ENCODE results near the gene TSPAN31. TPM values are rescaled to one million over a fixed set of nuclear protein-coding genes. Genes with fewer than 3 reads are reported as not detected.
A peak's percentile ranks its signal among the peaks of the same experiment; 100 is the strongest.

TSPAN31 gene
- total RNA-seq, 4 donors from 2014 or later = 47.1 to 115 (median 80.1) TPM

GRCh38 chr12:57753756-57754337 is 9.0 kb downstream of the TSPAN31 start:
- Histone ChIP-seq H3K9me3 (no peaks in the 10 kb centered on the region), H3K4me3 (no peak overlapping the region), H3K36me3 (peaks cover 0 to 43% (median 9%) of the 10 kb centered on the region in 3 donors), H3K27me3 (no peaks in the 10 kb centered on the region), H3K27ac (peak overlapping the region in 2 of 4 donors; percentile 58 to 96), H3K4me1 (peaks cover 0 to 52% (median 20%) of the 10 kb centered on the region in 4 donors)
- 17 to 25% methylated on average over 1 of the region's 1 CpG for WGBS, 2 donors
- TF ChIP-seq EP300 (IDR thresholded peaks at IDR 0.05) = no peak
- no peak for TF ChIP-seq POLR2A (IDR thresholded peaks at IDR 0.05)
- TF ChIP-seq CTCF (IDR thresholded peaks at IDR 0.05) = no peak
- no peak for DNase-seq (ENCODE audit: low spot score in 2 of 2)

- WGBS, 2 donors = 2 to 3% methylated on average over 20 to 21 of the region's 41 CpGs
- H3K27me3 ChIP-seq = no peaks in the 10 kb centered on the region
- peaks cover 0 to 52% (median 20%) of the 10 kb centered on the region in 4 donors for H3K4me1 ChIP-seq
- H3K9me3 ChIP-seq = no peaks in the 10 kb centered on the region
- H3K27ac ChIP-seq = peak within 1 kb of the TSS; percentile 37 to 86 (median 70)
- no peak for DNase-seq (ENCODE audit: low spot score in 2 of 2)
- TF ChIP-seq POLR2A (IDR thresholded peaks at IDR 0.05) (no peak), CTCF (IDR thresholded peaks at IDR 0.05) (no peak), EP300 (IDR thresholded peaks at IDR 0.05) (no peak)
- H3K4me3 ChIP-seq = peak within 1 kb of the TSS; percentile 57 to 90 (median 70)
- peaks cover 0 to 41% (median 6%) of the 10 kb centered on the region in 3 donors for H3K36me3 ChIP-seq
Observed at GRCh38 chr12:57754411-57755193, 9.8 kb downstream of the TSPAN31 start, which contains the start of gene MARCHF9. TSS of gene MARCHF9 (plus strand) at chr12:57755103. CDS start at chr12:57755529, 426 bp downstream.

GRCh38 chr12:57755194-57755453 is 10.3 kb downstream of the TSPAN31 start:
- peak overlapping the region; percentile 57 to 90 (median 70) for H3K4me3 ChIP-seq
- H3K9me3 ChIP-seq = no peaks in the 10 kb centered on the region
- peak overlapping the region; percentile 37 to 86 (median 70) for H3K27ac ChIP-seq
- no peaks in the 10 kb centered on the region for H3K27me3 ChIP-seq
- TF ChIP-seq POLR2A (IDR thresholded peaks at IDR 0.05) (no peak), CTCF (IDR thresholded peaks at IDR 0.05) (no peak), EP300 (IDR thresholded peaks at IDR 0.05) (no peak)
- no CpG with 5 or more reads among the region's 34 CpGs for WGBS, 2 donors
- H3K36me3 ChIP-seq = peaks cover 0 to 36% (median 6%) of the 10 kb centered on the region in 3 donors
- no peak for DNase-seq (ENCODE audit: low spot score in 2 of 2)
- peaks cover 0 to 51% (median 20%) of the 10 kb centered on the region in 4 donors for H3K4me1 ChIP-seq

GRCh38 chr12:57755454-57756372 is 10.9 kb downstream of the TSPAN31 start:
- peak overlapping the region; percentile 57 to 90 (median 70) for H3K4me3 ChIP-seq
- TF ChIP-seq CTCF (IDR thresholded peaks at IDR 0.05) (no peak), POLR2A (IDR thresholded peaks at IDR 0.05) (no peak), EP300 (IDR thresholded peaks at IDR 0.05) (no peak)
- no peak for DNase-seq (ENCODE audit: low spot score in 2 of 2)
- peaks cover 0 to 30% (median 6%) of the 10 kb centered on the region in 3 donors for H3K36me3 ChIP-seq
- peaks cover 0 to 45% (median 20%) of the 10 kb centered on the region in 4 donors for H3K4me1 ChIP-seq
- peak overlapping the region; percentile 37 to 86 (median 70) for H3K27ac ChIP-seq
- H3K27me3 ChIP-seq = no peaks in the 10 kb centered on the region
- 3 to 16% methylated on average over 4 to 52 of the region's 76 CpGs for WGBS, 2 donors
- no peaks in the 10 kb centered on the region for H3K9me3 ChIP-seq
